ENCODE data around the gene CBLB.

Gene CBLB

DNA sequence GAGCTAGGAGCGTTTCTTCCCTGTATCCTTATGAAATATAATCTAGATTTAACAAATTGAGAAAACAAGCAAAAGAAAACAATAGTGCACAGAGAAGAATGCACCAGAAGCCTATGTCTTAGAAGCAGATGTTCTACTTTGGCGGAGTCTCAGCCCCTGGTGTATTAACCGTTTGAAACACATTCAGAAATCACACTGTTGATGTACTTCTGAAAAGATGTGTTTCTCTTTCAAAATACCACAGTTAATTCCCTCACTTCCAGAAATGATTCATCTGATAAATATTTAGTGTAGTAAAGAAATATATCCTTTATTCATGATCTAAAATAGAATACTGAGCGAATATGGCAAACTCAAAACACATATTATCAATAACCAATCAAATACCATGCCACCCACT, 77.7 kb downstream of the CBLB start:
- H2BK12ac ChIP-seq (ENCODE audit: low read length): no peak overlapping the region
- no peak overlapping the region for H3K4me3 ChIP-seq (ENCODE audit: low read depth, low read length)
- H3K4me2 ChIP-seq (ENCODE audit: low read length): no peak overlapping the region
- H3K79me2 ChIP-seq (ENCODE audit: control insufficient read depth, insufficient read depth, low read length, poor library complexity): no peaks in the 10 kb centered on the region
- H2BK120ac ChIP-seq (ENCODE audit: insufficient read depth, low read length, poor library complexity): no peak overlapping the region
- no peak overlapping the region for H2BK5ac ChIP-seq (ENCODE audit: low read depth, low read length, poor library complexity)
- no peak overlapping the region for H3K27ac ChIP-seq (ENCODE audit: low read depth, low read length)
- no peaks in the 10 kb centered on the region for H3K36me3 ChIP-seq (ENCODE audit: control insufficient read depth in 1 of 2, insufficient read depth in 2 of 2, low read length in 2 of 2)
- H4K91ac ChIP-seq (ENCODE audit: low read depth, low read length): no peak overlapping the region
- H3K23ac ChIP-seq (ENCODE audit: low read length): no peak overlapping the region
- no peak overlapping the region for H3K18ac ChIP-seq (ENCODE audit: low read length)
- H3K4me1 ChIP-seq (ENCODE audit: control insufficient read depth in 1 of 2, insufficient read depth in 2 of 2, low read length in 2 of 2): peaks cover 0 to 2% of the 10 kb centered on the region in 2 experiments
- H3K14ac ChIP-seq (ENCODE audit: low read length): no peak overlapping the region
- H3K9ac ChIP-seq (ENCODE audit: low read length): no peak overlapping the region
- H3K9me3 ChIP-seq (ENCODE audit: insufficient read depth, low read depth, low read length): no peaks in the 10 kb centered on the region
- no peak overlapping the region for H2AK5ac ChIP-seq (ENCODE audit: low read length)
- no peak for DNase-seq
- H3K79me1 ChIP-seq (ENCODE audit: low read length): no peaks in the 10 kb centered on the region
- no peak overlapping the region for H4K12ac ChIP-seq (ENCODE audit: low read depth, low read length)
- no peaks in the 10 kb centered on the region for H3K27me3 ChIP-seq (ENCODE audit: insufficient read depth, low read length)
- H2AFZ ChIP-seq (ENCODE audit: insufficient read depth, low read length, poor library complexity): no peak overlapping the region
- H3K4ac ChIP-seq (ENCODE audit: low read depth, low read length): no peak overlapping the region
- no peak overlapping the region for H4K8ac ChIP-seq (ENCODE audit: low read depth, low read length)
- no CpG with 5 or more reads among the region's 4 CpGs for WGBS (ENCODE audit: extremely low coverage, insufficient coverage, insufficient read length)

GRCh38 chr3:105790534-105790933, 78.3 kb downstream of the CBLB start:
- H3K9ac ChIP-seq (ENCODE audit: low read length): no peak overlapping the region

GRCh38 chr3:105788593-105788992, 80.2 kb downstream of the CBLB start:
- H3K4ac ChIP-seq (ENCODE audit: low read depth, low read length): no peak overlapping the region
- no CpG with 5 or more reads among the region's 3 CpGs for WGBS (ENCODE audit: extremely low coverage, insufficient coverage, insufficient read length)
- H4K8ac ChIP-seq (ENCODE audit: low read depth, low read length): no peak overlapping the region
- peaks cover 0 to 2% of the 10 kb centered on the region in 2 experiments for H3K4me1 ChIP-seq (ENCODE audit: control insufficient read depth in 1 of 2, insufficient read depth in 2 of 2, low read length in 2 of 2)
- H3K18ac ChIP-seq (ENCODE audit: low read length): no peak overlapping the region
- H3K79me2 ChIP-seq (ENCODE audit: control insufficient read depth, insufficient read depth, low read length, poor library complexity): no peaks in the 10 kb centered on the region
- no peak overlapping the region for H3K9ac ChIP-seq (ENCODE audit: low read length)
- no peak overlapping the region for H2BK12ac ChIP-seq (ENCODE audit: low read length)
- DNase-seq: no peak
- H2AK5ac ChIP-seq (ENCODE audit: low read length): no peak overlapping the region
- H3K9me3 ChIP-seq (ENCODE audit: insufficient read depth, low read depth, low read length): no peaks in the 10 kb centered on the region
- no peaks in the 10 kb centered on the region for H3K79me1 ChIP-seq (ENCODE audit: low read length)
- H3K4me2 ChIP-seq (ENCODE audit: low read length): no peak overlapping the region
- no peaks in the 10 kb centered on the region for H3K27me3 ChIP-seq (ENCODE audit: insufficient read depth, low read length)
- no peak overlapping the region for H4K12ac ChIP-seq (ENCODE audit: low read depth, low read length)
- no peak overlapping the region for H3K23ac ChIP-seq (ENCODE audit: low read length)
- no peak overlapping the region for H3K27ac ChIP-seq (ENCODE audit: low read depth, low read length)
- no peak overlapping the region for H2BK5ac ChIP-seq (ENCODE audit: low read depth, low read length, poor library complexity)
- H3K4me3 ChIP-seq (ENCODE audit: low read depth, low read length): no peak overlapping the region
- no peak overlapping the region for H2AFZ ChIP-seq (ENCODE audit: insufficient read depth, low read length, poor library complexity)
- H3K36me3 ChIP-seq (ENCODE audit: control insufficient read depth in 1 of 2, insufficient read depth in 2 of 2, low read length in 2 of 2): no peaks in the 10 kb centered on the region
- H2BK120ac ChIP-seq (ENCODE audit: insufficient read depth, low read length, poor library complexity): no peak overlapping the region
- no peak overlapping the region for H4K91ac ChIP-seq (ENCODE audit: low read depth, low read length)
- H3K14ac ChIP-seq (ENCODE audit: low read length): no peak overlapping the region

More at GRCh38 chr3:105790534-105790933, 78.3 kb downstream of the CBLB start:
- H3K79me2 ChIP-seq (ENCODE audit: control insufficient read depth, insufficient read depth, low read length, poor library complexity): no peaks in the 10 kb centered on the region
- no peak overlapping the region for H2AK5ac ChIP-seq (ENCODE audit: low read length)
- no peaks in the 10 kb centered on the region for H3K27me3 ChIP-seq (ENCODE audit: insufficient read depth, low read length)
- no peak overlapping the region for H3K23ac ChIP-seq (ENCODE audit: low read length)
- H3K9me3 ChIP-seq (ENCODE audit: insufficient read depth, low read depth, low read length): no peaks in the 10 kb centered on the region
- H3K14ac ChIP-seq (ENCODE audit: low read length): no peak overlapping the region
- no peaks in the 10 kb centered on the region for H3K79me1 ChIP-seq (ENCODE audit: low read length)
- no peak overlapping the region for H2BK12ac ChIP-seq (ENCODE audit: low read length)
- no peak overlapping the region for H3K27ac ChIP-seq (ENCODE audit: low read depth, low read length)
- H2AFZ ChIP-seq (ENCODE audit: insufficient read depth, low read length, poor library complexity): no peak overlapping the region
- H3K4me2 ChIP-seq (ENCODE audit: low read length): no peak overlapping the region
- no peak for DNase-seq
- no peak overlapping the region for H3K4me3 ChIP-seq (ENCODE audit: low read depth, low read length)
- H3K18ac ChIP-seq (ENCODE audit: low read length): no peak overlapping the region
- H4K12ac ChIP-seq (ENCODE audit: low read depth, low read length): no peak overlapping the region
- peaks cover 0 to 2% of the 10 kb centered on the region in 2 experiments for H3K4me1 ChIP-seq (ENCODE audit: control insufficient read depth in 1 of 2, insufficient read depth in 2 of 2, low read length in 2 of 2)
- no peak overlapping the region for H2BK5ac ChIP-seq (ENCODE audit: low read depth, low read length, poor library complexity)
- no peak overlapping the region for H4K91ac ChIP-seq (ENCODE audit: low read depth, low read length)
- no peak overlapping the region for H2BK120ac ChIP-seq (ENCODE audit: insufficient read depth, low read length, poor library complexity)
- H3K36me3 ChIP-seq (ENCODE audit: control insufficient read depth in 1 of 2, insufficient read depth in 2 of 2, low read length in 2 of 2): no peaks in the 10 kb centered on the region
- no peak overlapping the region for H4K8ac ChIP-seq (ENCODE audit: low read depth, low read length)
- no CpG with 5 or more reads among the region's 2 CpGs for WGBS (ENCODE audit: extremely low coverage, insufficient coverage, insufficient read length)
- H3K4ac ChIP-seq (ENCODE audit: low read depth, low read length): no peak overlapping the region

GRCh38 chr3:105787453-105787852, 81.4 kb downstream of the CBLB start:
- peaks cover 0 to under 1% of the 10 kb centered on the region in 2 experiments for H3K4me1 ChIP-seq (ENCODE audit: control insufficient read depth in 1 of 2, insufficient read depth in 2 of 2, low read length in 2 of 2)
- no peak overlapping the region for H2BK5ac ChIP-seq (ENCODE audit: low read depth, low read length, poor library complexity)
- peaks cover 0 to 2% of the 10 kb centered on the region in 2 experiments for H3K36me3 ChIP-seq (ENCODE audit: control insufficient read depth in 1 of 2, insufficient read depth in 2 of 2, low read length in 2 of 2)
- no peak overlapping the region for H3K27ac ChIP-seq (ENCODE audit: low read depth, low read length)
- H3K79me1 ChIP-seq (ENCODE audit: low read length): no peaks in the 10 kb centered on the region
- WGBS (ENCODE audit: extremely low coverage, insufficient coverage, insufficient read length): no CpG with 5 or more reads among the region's 2 CpGs
- no peaks in the 10 kb centered on the region for H3K9me3 ChIP-seq (ENCODE audit: insufficient read depth, low read depth, low read length)
- H3K4me2 ChIP-seq (ENCODE audit: low read length): no peak overlapping the region
- H3K79me2 ChIP-seq (ENCODE audit: control insufficient read depth, insufficient read depth, low read length, poor library complexity): no peaks in the 10 kb centered on the region
- no peak overlapping the region for H2BK12ac ChIP-seq (ENCODE audit: low read length)
- no peak overlapping the region for H3K23ac ChIP-seq (ENCODE audit: low read length)
- H3K4ac ChIP-seq (ENCODE audit: low read depth, low read length): no peak overlapping the region
- no peak overlapping the region for H4K91ac ChIP-seq (ENCODE audit: low read depth, low read length)
- DNase-seq: no peak
- H4K12ac ChIP-seq (ENCODE audit: low read depth, low read length): no peak overlapping the region
- no peak overlapping the region for H3K9ac ChIP-seq (ENCODE audit: low read length)
- H2AFZ ChIP-seq (ENCODE audit: insufficient read depth, low read length, poor library complexity): no peak overlapping the region
- H3K4me3 ChIP-seq (ENCODE audit: low read depth, low read length): no peak overlapping the region
- no peak overlapping the region for H3K18ac ChIP-seq (ENCODE audit: low read length)
- no peak overlapping the region for H2BK120ac ChIP-seq (ENCODE audit: insufficient read depth, low read length, poor library complexity)
- no peak overlapping the region for H2AK5ac ChIP-seq (ENCODE audit: low read length)
- no peak overlapping the region for H4K8ac ChIP-seq (ENCODE audit: low read depth, low read length)
- no peaks in the 10 kb centered on the region for H3K27me3 ChIP-seq (ENCODE audit: insufficient read depth, low read length)
- no peak overlapping the region for H3K14ac ChIP-seq (ENCODE audit: low read length)

All from trophoblast cell (in vitro differentiated cells and primary cell).